ENCODE data around the gene MSL1. TPM values are rescaled to one million over a fixed set of nuclear protein-coding genes. Genes with fewer than 3 reads are reported as not detected.

MSL1 gene
- total RNA-seq, 1 experiment from 2014 or later: 39.1 TPM

- no peak for DNase-seq (ENCODE audit: low spot score)
These were observed 29.9 kb upstream of the MSL1 start for GRCh38 chr17:40091691-40092397.

GRCh38 chr17:40092581-40092980, 29.2 kb upstream of the MSL1 start:
- no peak for DNase-seq (ENCODE audit: low spot score)

GRCh38 chr17:40093005-40093579, 28.7 kb upstream of the MSL1 start:
- DNase-seq (ENCODE audit: low spot score): no peak

GRCh38 chr17:40093580-40094201, 28.1 kb upstream of the MSL1 start:
- no peak for DNase-seq (ENCODE audit: low spot score)

- no peak for DNase-seq (ENCODE audit: low spot score)
These were observed 26.9 kb upstream of the MSL1 start for GRCh38 chr17:40094874-40095273.

GRCh38 chr17:40095351-40095943, 26.3 kb upstream of the MSL1 start:
- no peak for DNase-seq (ENCODE audit: low spot score)

- no peak for DNase-seq (ENCODE audit: low spot score)
These were observed 25.6 kb upstream of the MSL1 start for GRCh38 chr17:40095944-40096791.

GRCh38 chr17:40097087-40097486, 24.7 kb upstream of the MSL1 start:
- DNase-seq (ENCODE audit: low spot score): no peak

GRCh38 chr17:40097931-40098845, 23.6 kb upstream of the MSL1 start:
- no peak for DNase-seq (ENCODE audit: low spot score)

GRCh38 chr17:40098846-40099618, 22.7 kb upstream of the MSL1 start:
- peak; percentile 99 for DNase-seq (ENCODE audit: low spot score)

- DNase-seq (ENCODE audit: low spot score): no peak
These were observed 22.0 kb upstream of the MSL1 start for GRCh38 chr17:40099619-40100418.

GRCh38 chr17:40100419-40100668, 21.4 kb upstream of the MSL1 start, which contains the start of gene NR1D1:
TSS of gene NR1D1 (minus strand) at chr17:40100589. CDS start at chr17:40100094, 495 bp downstream.
- no peak for DNase-seq (ENCODE audit: low spot score)

GRCh38 chr17:40100669-40101366, 21.0 kb upstream of the MSL1 start:
- peak; percentile 99 for DNase-seq (ENCODE audit: low spot score)

GRCh38 chr17:40101367-40102210, 20.2 kb upstream of the MSL1 start:
- DNase-seq (ENCODE audit: low spot score): no peak

- DNase-seq (ENCODE audit: low spot score): no peak
These were observed 18.6 kb upstream of the MSL1 start for GRCh38 chr17:40103071-40103661.

GRCh38 chr17:40103688-40104087, 18.1 kb upstream of the MSL1 start:
- DNase-seq (ENCODE audit: low spot score): no peak
